ENCODE measurements around the gene CNP. TPM values are rescaled to one million over a fixed set of nuclear protein-coding genes. Genes with fewer than 3 reads are reported as not detected.

Gene CNP
- total and polyA plus RNA-seq, 9 donors = 25.8 to 77.5 (median 47.7) TPM

DNA sequence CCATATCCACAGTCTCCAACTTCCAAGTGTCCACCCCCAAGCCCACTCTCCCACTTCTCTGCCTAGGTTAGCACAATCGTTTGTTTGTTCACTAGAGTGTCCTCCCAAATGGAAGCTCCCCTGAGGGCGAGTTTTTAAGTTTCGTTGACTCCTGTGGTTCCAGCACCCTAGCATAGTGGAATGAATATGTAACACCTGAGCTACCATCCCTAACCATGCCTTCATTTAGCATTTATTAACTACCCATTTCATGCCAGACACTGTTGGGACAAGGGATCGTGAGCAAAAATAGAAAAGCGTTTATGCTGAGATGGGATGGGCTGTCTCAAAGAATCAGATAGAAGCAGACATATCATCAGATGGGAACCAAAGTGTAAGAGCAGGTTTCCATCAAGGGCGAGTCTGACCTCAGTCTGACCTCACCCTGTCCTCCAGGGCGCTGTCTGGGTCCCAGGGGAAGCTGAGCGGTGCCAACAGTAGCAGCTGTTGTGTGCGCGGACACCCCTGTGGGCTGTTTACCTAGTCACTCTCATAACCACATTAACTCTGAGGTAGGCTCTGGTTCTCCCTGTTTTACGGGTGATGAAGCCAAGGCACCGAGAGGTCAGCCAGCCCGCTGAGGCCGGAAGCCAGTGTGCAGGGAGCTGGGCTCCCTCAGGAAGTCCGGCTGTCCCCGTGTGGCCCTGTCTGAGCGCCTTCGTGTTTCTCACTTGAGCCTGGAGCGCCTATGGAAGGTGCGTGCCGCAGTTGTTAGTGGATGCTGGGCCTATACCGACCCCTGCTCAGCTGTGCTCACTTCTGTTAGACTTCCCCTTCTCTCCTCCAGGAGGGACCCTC is 6.2 kb downstream of the CNP start:
- peak overlapping the region; percentile 75 for H3K27ac ChIP-seq (ENCODE audit: low read length)
- DNase-seq = no peak
- 65% methylated on average over 13 of the region's 22 CpGs for WGBS (ENCODE audit: insufficient coverage)

DNA sequence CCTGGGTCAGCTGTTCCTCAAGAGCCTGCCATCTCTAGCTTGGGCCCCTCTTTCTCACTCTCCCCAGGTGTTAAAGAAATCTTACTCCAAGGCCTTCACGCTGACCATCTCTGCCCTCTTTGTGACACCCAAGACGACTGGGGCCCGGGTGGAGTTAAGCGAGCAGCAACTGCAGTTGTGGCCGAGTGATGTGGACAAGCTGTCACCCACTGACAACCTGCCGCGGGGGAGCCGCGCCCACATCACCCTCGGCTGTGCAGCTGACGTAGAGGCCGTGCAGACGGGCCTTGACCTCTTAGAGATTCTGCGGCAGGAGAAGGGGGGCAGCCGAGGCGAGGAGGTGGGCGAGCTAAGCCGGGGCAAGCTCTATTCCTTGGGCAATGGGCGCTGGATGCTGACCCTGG is 6.8 kb downstream of the CNP start:
- no peak for DNase-seq
- Histone ChIP-seq H3K9me3 (replicated peaks; ENCODE audit: control insufficient read depth, low read depth, low read length) (no peaks in the 10 kb centered on the region), H3K4me3 (ENCODE audit: low read length) (no peak overlapping the region), H3K27me3 (ENCODE audit: control insufficient read depth, insufficient read depth, low read length) (no peaks in the 10 kb centered on the region), H3K27ac (ENCODE audit: low read length) (peak overlapping the region; percentile 75), H3K36me3 (ENCODE audit: control insufficient read depth, insufficient read depth, low read length) (peaks cover 90% of the 10 kb centered on the region), H3K4me1 (ENCODE audit: control insufficient read depth, insufficient read depth, low read length) (peaks cover 24% of the 10 kb centered on the region)
- 73% methylated on average over 19 of the region's 19 CpGs for WGBS (ENCODE audit: insufficient coverage)

More for the DNA sequence above, 6.2 kb downstream of the CNP start:
- no peaks in the 10 kb centered on the region for H3K9me3 ChIP-seq (replicated peaks; ENCODE audit: control insufficient read depth, low read depth, low read length)
- H3K36me3 ChIP-seq (ENCODE audit: control insufficient read depth, insufficient read depth, low read length) = peaks cover 90% of the 10 kb centered on the region
- no peak overlapping the region for H3K4me3 ChIP-seq (ENCODE audit: low read length)
- H3K27me3 ChIP-seq (ENCODE audit: control insufficient read depth, insufficient read depth, low read length) = no peaks in the 10 kb centered on the region
- H3K4me1 ChIP-seq (ENCODE audit: control insufficient read depth, insufficient read depth, low read length) = peaks cover 27% of the 10 kb centered on the region

GRCh38 chr17:41974031-41974430 is 7.4 kb downstream of the CNP start:
- 52% methylated on average over 4 of the region's 6 CpGs for WGBS (ENCODE audit: insufficient coverage)
- peaks cover 88% of the 10 kb centered on the region for H3K36me3 ChIP-seq (ENCODE audit: control insufficient read depth, insufficient read depth, low read length)
- H3K4me3 ChIP-seq (ENCODE audit: low read length) = no peak overlapping the region
- no peak for DNase-seq
- no peaks in the 10 kb centered on the region for H3K9me3 ChIP-seq (replicated peaks; ENCODE audit: control insufficient read depth, low read depth, low read length)
- peak overlapping the region; percentile 75 for H3K27ac ChIP-seq (ENCODE audit: low read length)
- H3K4me1 ChIP-seq (ENCODE audit: control insufficient read depth, insufficient read depth, low read length) = peaks cover 22% of the 10 kb centered on the region
- H3K27me3 ChIP-seq (ENCODE audit: control insufficient read depth, insufficient read depth, low read length) = no peaks in the 10 kb centered on the region

DNA sequence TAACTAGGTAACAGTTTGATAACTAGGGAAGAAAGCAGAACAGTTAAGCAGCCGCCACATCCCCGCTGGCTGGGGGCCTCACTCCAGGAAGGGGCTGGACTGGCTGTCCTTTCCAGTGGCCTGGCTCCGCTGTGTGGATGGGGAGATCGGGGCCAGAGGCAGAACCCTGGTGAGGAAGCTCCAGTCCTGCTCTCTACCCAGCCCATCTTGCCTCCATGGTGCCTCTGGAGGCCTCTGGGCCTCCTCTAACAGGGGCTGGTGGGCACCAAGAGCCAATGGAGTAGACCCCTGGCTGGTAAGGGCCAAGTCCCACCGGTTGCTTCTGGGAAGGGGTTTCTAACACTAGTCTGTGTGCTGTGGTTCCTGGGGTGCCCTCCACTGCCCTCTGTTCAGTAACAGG is 8.1 kb downstream of the CNP start:
- H3K36me3 ChIP-seq (ENCODE audit: control insufficient read depth, insufficient read depth, low read length) = peaks cover 86% of the 10 kb centered on the region
- WGBS (ENCODE audit: insufficient coverage) = 87% methylated on average over 3 of the region's 5 CpGs
- no peaks in the 10 kb centered on the region for H3K27me3 ChIP-seq (ENCODE audit: control insufficient read depth, insufficient read depth, low read length)
- no peak overlapping the region for H3K27ac ChIP-seq (ENCODE audit: low read length)
- H3K4me3 ChIP-seq (ENCODE audit: low read length) = no peak overlapping the region
- no peaks in the 10 kb centered on the region for H3K9me3 ChIP-seq (replicated peaks; ENCODE audit: control insufficient read depth, low read depth, low read length)
- no peak for DNase-seq
- H3K4me1 ChIP-seq (ENCODE audit: control insufficient read depth, insufficient read depth, low read length) = peaks cover 22% of the 10 kb centered on the region

- 89% methylated on average over 6 of the region's 9 CpGs for WGBS (ENCODE audit: insufficient coverage)
- no peak overlapping the region for H3K27ac ChIP-seq (ENCODE audit: low read length)
- no peak overlapping the region for H3K4me3 ChIP-seq (ENCODE audit: low read length)
- H3K36me3 ChIP-seq (ENCODE audit: control insufficient read depth, insufficient read depth, low read length) = peaks cover 88% of the 10 kb centered on the region
- DNase-seq = no peak
- no peaks in the 10 kb centered on the region for H3K9me3 ChIP-seq (replicated peaks; ENCODE audit: control insufficient read depth, low read depth, low read length)
- H3K4me1 ChIP-seq (ENCODE audit: control insufficient read depth, insufficient read depth, low read length) = peaks cover 22% of the 10 kb centered on the region
- no peaks in the 10 kb centered on the region for H3K27me3 ChIP-seq (ENCODE audit: control insufficient read depth, insufficient read depth, low read length)
These were observed 8.8 kb downstream of the CNP start for GRCh38 chr17:41975099-41976083.

DNA sequence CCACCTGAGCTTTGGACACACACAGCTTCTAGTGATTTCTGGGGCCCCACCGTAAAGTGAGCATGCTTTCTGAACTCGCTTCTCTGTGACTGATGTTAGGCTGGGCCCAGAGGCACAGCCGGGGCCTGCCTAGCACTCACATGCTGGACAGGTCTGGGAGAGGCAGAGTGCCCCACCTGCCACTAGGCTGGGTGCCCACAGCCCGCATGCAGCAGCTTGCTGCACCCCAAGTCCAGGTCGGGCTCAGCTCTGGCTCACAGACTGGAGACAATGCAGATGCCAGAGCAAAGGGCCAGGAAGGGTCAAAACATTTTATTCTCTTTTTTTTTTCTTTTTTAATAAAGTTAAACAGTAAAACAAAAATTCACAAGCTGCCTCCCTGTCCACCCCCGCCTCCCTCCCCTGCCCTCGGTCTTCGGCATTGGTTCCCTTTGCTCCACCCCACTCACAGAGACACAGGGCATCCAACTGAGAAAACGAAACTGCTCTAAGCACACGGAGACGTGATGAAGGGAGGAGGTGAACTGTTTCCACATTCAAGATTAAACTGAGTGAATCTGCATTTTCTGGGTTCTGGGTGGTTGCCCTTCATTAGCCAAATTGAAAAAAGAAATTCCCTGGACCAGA is 9.7 kb downstream of the CNP start:
- H3K36me3 ChIP-seq (ENCODE audit: control insufficient read depth, insufficient read depth, low read length) = peaks cover 90% of the 10 kb centered on the region
- no peaks in the 10 kb centered on the region for H3K27me3 ChIP-seq (ENCODE audit: control insufficient read depth, insufficient read depth, low read length)
- DNase-seq = no peak
- WGBS (ENCODE audit: insufficient coverage) = 89% methylated on average over 4 of the region's 11 CpGs
- no peak overlapping the region for H3K4me3 ChIP-seq (ENCODE audit: low read length)
- H3K27ac ChIP-seq (ENCODE audit: low read length) = no peak overlapping the region
- peaks cover 18% of the 10 kb centered on the region for H3K4me1 ChIP-seq (ENCODE audit: control insufficient read depth, insufficient read depth, low read length)
- H3K9me3 ChIP-seq (replicated peaks; ENCODE audit: control insufficient read depth, low read depth, low read length) = no peaks in the 10 kb centered on the region

GRCh38 chr17:41977991-41978390 is 11.4 kb downstream of the CNP start:
- Histone ChIP-seq H3K27ac (ENCODE audit: low read length) (no peak overlapping the region), H3K9me3 (replicated peaks; ENCODE audit: control insufficient read depth, low read depth, low read length) (no peaks in the 10 kb centered on the region), H3K4me1 (ENCODE audit: control insufficient read depth, insufficient read depth, low read length) (peaks cover 8% of the 10 kb centered on the region), H3K4me3 (ENCODE audit: low read length) (no peak overlapping the region), H3K27me3 (ENCODE audit: control insufficient read depth, insufficient read depth, low read length) (no peaks in the 10 kb centered on the region), H3K36me3 (ENCODE audit: control insufficient read depth, insufficient read depth, low read length) (peaks cover 91% of the 10 kb centered on the region)
- WGBS (ENCODE audit: insufficient coverage) = 91% methylated on average over 4 of the region's 4 CpGs
- no peak for DNase-seq

- H3K36me3 ChIP-seq (ENCODE audit: control insufficient read depth, insufficient read depth, low read length) = peaks cover 84% of the 10 kb centered on the region
- H3K27me3 ChIP-seq (ENCODE audit: control insufficient read depth, insufficient read depth, low read length) = no peaks in the 10 kb centered on the region
These were observed 15.6 kb downstream of the CNP start for GRCh38 chr17:41982026-41982760.

DNA sequence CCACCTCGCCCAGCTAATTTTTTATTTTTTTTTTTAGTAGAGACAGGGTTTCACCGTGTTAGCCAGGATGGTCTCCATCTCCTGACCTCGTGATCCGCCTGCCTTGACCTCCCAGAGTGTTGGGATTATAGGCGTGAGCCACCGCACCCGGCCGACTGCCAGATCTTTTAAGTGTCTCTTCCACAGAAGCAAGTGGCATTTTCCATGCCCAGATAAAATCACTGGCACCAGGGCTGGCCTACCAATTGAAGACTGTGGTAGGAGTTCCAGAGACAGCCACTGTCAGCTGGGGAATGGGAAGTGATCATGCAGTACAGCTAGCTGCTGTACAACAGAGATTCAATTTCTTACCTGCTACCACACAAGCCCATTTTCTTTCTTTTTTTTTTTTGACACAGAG is 17.9 kb downstream of the CNP start:
- Histone ChIP-seq H3K4me1 (ENCODE audit: control insufficient read depth, insufficient read depth, low read length) (peaks cover 4% of the 10 kb centered on the region), H3K27me3 (ENCODE audit: control insufficient read depth, insufficient read depth, low read length) (no peaks in the 10 kb centered on the region), H3K4me3 (ENCODE audit: low read length) (no peak overlapping the region), H3K9me3 (replicated peaks; ENCODE audit: control insufficient read depth, low read depth, low read length) (no peaks in the 10 kb centered on the region), H3K27ac (ENCODE audit: low read length) (no peak overlapping the region), H3K36me3 (ENCODE audit: control insufficient read depth, insufficient read depth, low read length) (peaks cover 88% of the 10 kb centered on the region)
- DNase-seq = no peak
- 82% methylated on average over 3 of the region's 8 CpGs for WGBS (ENCODE audit: insufficient coverage)

More at GRCh38 chr17:41982026-41982760, 15.6 kb downstream of the CNP start:
- no peak overlapping the region for H3K4me3 ChIP-seq (ENCODE audit: low read length)
- H3K27ac ChIP-seq (ENCODE audit: low read length) = no peak overlapping the region
- peaks cover 4% of the 10 kb centered on the region for H3K4me1 ChIP-seq (ENCODE audit: control insufficient read depth, insufficient read depth, low read length)
- WGBS (ENCODE audit: insufficient coverage) = 84% methylated on average over 12 of the region's 14 CpGs
- DNase-seq = no peak
- no peaks in the 10 kb centered on the region for H3K9me3 ChIP-seq (replicated peaks; ENCODE audit: control insufficient read depth, low read depth, low read length)

All from muscle of leg (tissue), 11 donors.